ENCODE data around the gene MYO9B.

The MYO9B gene

DNA sequence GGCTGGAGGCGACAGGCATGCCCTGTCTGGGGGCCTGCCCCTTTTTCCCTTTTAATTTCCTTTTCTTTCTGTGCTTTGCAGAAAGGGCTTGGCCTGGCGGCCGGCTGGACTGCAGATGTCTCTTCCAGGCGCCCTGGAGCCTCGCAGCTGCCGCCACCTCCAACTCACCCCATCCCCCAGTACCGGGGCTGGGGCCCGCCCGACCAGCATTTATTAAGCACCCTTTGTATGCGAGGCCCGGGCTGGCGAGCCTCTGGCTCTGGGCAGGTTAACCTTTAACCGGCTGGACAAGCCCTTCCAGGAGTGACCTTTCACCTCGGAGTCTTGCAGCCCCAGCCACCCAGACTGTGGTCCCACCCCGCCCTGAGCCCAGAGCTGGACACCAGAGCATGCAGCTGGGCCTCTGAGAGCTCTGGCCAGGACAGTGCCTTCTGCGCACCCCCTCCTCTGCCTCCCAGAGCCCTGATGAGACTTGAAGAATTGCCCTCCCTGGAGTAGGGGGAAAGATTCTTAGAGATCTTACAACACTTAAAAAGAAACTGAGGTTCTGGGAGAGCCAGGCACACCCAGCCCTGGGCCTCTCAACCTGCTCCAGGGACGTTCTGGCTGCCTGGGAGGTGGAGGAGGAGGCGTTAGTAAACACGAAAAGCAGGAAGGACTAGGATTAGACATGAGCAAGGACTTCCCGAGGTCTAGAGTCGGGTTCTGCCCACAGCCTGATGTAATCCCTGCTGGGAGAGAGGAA lies 171.3 kb downstream of the MYO9B start:
- DNase-seq, result peak; percentile 64

DNA sequence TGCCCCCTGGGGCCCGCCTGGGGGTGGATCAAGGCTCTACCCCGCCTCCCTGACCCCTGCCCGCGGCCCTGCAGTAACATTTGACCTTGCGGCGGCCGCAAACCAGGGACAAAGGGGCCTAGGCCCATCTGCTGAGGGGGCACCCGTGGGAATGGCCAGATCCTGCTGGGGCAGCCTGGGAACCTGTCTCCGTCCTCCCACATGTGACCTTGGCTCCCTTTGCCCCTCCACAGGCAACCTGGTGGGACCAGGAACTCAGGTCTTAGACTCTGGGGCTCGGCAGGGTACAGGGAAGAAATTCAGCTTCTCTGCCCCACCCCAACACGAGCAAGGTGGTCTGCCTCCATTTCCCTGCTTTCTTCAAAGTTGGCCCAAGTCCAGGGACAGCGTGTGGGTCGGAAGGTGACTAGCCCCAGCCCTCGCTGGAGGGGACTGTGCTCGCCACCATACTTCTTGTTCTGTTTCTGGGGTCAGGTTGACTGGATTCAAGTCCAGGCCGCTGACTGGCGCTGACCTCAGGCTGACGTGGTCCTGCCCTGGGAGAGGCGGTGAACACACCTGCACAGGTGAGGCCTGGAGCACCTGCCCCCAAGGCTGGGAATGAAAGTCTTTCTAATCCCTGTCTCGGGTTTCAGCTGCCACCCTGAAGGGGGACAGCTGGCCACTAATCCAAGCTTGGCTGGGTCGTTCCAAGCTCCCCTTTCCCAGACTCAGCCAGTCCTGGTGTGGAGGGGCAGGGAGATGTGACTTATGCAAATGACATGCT lies 172.6 kb downstream of the MYO9B start:
- no peak for DNase-seq

GRCh38 chr19:17249887-17250548 lies 174.4 kb downstream of the MYO9B start:
- no peak for DNase-seq

- no peak for DNase-seq
Observed at GRCh38 chr19:17254636-17255035, 179.1 kb downstream of the MYO9B start.

GRCh38 chr19:17255150-17255621 lies 179.6 kb downstream of the MYO9B start:
- DNase-seq, result peak; percentile 38

GRCh38 chr19:17256130-17256529 lies 180.6 kb downstream of the MYO9B start:
- no peak for DNase-seq

DNA sequence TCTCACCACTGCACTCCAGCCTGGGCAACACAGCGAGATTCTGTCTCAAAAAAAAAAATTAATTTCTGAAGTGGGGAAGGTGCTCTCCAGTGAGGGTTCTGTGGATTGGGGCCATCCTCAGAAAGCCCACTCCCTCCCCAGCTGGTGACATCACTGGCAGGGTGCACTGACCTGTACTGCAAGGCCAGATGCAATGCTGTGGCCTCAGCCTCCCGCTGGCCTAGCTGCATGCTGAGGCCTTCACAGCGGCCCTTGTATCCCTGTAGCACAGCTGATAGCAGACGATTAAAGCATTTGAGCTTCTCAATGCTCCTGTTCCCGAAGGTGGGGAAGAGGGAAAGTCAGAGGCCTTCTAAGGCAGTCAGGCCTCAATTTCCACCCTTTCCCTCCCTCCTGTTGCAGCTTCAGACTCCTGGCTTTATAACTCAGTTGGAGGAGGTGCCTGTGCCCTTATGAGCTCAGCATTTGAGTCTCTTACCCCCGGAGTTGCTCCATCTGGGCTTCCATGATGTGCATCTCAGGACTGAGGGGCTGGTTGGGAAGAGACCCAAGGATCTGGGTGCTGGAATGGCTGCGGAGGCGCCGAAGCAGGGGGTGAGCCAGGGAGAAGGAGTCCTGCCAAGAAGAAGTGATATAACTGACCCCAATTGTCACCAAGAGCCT lies 183.7 kb downstream of the MYO9B start:
- DNase-seq, result no peak

GRCh38 chr19:17259934-17260333 lies 184.4 kb downstream of the MYO9B start:
- DNase-seq, result no peak

DNA sequence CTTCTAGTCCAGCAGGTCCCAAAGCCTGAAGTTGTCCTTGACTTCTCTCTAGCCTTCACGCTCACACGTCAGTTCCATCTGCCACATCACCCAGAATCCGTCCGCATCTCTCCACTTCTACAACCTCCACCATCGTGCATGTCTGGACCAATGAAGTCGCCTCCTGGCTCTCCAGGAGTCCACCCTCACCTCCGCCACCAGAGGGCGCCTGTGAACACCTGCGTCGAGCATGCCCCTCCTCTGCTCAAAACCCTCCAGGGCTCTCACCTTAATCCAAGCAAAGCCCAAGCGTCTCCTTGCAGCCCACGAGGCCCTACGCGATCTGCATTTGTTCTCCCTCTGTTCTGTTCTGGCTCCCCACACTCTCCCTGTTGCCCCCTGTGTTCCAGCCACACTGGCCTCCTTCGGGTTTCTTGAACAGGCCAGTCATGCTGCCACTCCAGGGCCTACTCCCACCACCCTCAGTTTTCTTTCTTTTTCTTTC lies 185.3 kb downstream of the MYO9B start:
- peak; percentile 55 for DNase-seq

DNA sequence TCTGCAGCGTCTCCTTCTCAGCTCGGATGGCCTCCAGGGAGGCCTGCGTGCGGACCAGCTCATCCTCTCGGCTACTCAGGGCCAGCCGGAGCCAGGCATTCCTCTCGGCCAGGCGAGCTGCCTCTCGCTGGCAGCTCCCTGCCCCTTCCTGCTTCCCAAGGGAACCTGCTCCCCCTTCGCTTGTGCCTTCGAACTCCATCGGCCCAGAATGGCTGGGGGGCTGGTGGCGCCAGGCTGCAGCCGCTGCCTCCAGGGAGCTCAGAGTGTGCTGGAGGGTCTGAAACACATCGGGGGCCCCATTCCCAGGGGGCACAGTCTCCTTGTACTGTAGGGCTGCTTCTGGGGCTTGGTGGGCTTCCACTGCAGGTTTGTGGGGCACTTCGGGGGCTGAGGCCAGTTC lies 187.0 kb downstream of the MYO9B start:
- DNase-seq, result no peak

Data from NCI-H1092 treated with DMSO at 0.1 percent for 48 hours (cell line).